ENCODE data around the gene GFOD1.
A peak's percentile ranks its signal among the peaks of the same experiment; 100 is the strongest.

Gene GFOD1

DNA sequence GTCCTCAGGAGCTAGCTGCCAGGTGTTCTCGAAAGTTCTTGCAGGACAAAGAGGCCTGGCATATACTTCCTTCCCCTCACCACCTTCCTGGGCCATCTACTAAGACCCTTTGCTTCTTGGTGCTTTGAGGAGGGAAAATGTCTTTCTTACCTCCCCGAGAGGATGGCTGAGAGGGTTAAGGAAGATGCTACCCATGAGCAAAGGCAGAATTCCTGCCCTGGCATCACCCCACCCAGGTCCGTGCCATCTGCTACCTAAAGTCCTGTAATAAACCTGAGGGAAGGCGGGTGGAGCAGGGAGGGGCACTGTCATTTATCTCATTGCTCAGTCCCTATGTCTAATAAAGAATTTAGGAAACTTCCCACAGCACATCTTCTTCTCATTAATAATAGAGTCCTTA, 16.2 kb downstream of the GFOD1 start:
- H3K9me3 ChIP-seq (replicated peaks in 1 of 2; ENCODE audit: control insufficient read depth in 2 of 2, insufficient read depth in 1 of 2, low read depth in 1 of 2, low read length in 2 of 2), result no peaks in the 10 kb centered on the region
- H3K27ac ChIP-seq (replicated peaks; ENCODE audit: low read length), result no peak overlapping the region
- H3K23ac ChIP-seq (ENCODE audit: low read depth, low read length, poor library complexity), result peak overlapping the region; percentile 48
- no CpG with 5 or more reads among the region's 4 CpGs for WGBS, 2 donors (ENCODE audit: extremely low coverage in 2 of 2, insufficient read length in 2 of 2, insufficient replicate concordance in 1 of 2)
- H3K4me1 ChIP-seq (ENCODE audit: control insufficient read depth in 2 of 2, insufficient read depth in 1 of 2, low read depth in 1 of 2, low read length in 2 of 2), result peaks cover 3 to 7% of the 10 kb centered on the region in 2 donors
- no peak overlapping the region for H2BK120ac ChIP-seq (ENCODE audit: low read depth, low read length)
- DNase-seq (ENCODE audit: low spot score), result no peak
- no peaks in the 10 kb centered on the region for H3K27me3 ChIP-seq (ENCODE audit: control insufficient read depth in 3 of 3, insufficient read depth in 3 of 3, low read depth in 1 of 3, low read length in 3 of 3)
- no peak overlapping the region for H3K4ac ChIP-seq (ENCODE audit: low read length)
- no peak overlapping the region for H2AK5ac ChIP-seq (ENCODE audit: low read depth, low read length)
- H3K36me3 ChIP-seq (replicated peaks in 1 of 2; ENCODE audit: control insufficient read depth in 2 of 2, insufficient read depth in 2 of 2, low read length in 2 of 2), result no peaks in the 10 kb centered on the region
- H2BK12ac ChIP-seq (ENCODE audit: low read length), result no peak overlapping the region
- no peak overlapping the region for H2BK15ac ChIP-seq (ENCODE audit: low read length)
- H3K9ac ChIP-seq (ENCODE audit: low read depth, low read length, poor library complexity), result no peak overlapping the region
- no peak overlapping the region for H3K4me2 ChIP-seq (ENCODE audit: insufficient read depth, low read length, poor library complexity, severe bottlenecking)
- no peak overlapping the region for H4K91ac ChIP-seq (ENCODE audit: low read depth, low read length, poor library complexity)
- no peak overlapping the region for H3K18ac ChIP-seq (ENCODE audit: low read length)
- no peak overlapping the region for H2BK5ac ChIP-seq (ENCODE audit: low read length)
- H2AFZ ChIP-seq (ENCODE audit: low read length), result no peak overlapping the region
- H3K4me3 ChIP-seq (ENCODE audit: low read length in 2 of 2), result no peak overlapping the region
- no peaks in the 10 kb centered on the region for H3K79me1 ChIP-seq (ENCODE audit: low read depth, low read length)
- H3K14ac ChIP-seq (ENCODE audit: low read length), result no peak overlapping the region
- no peak overlapping the region for H4K8ac ChIP-seq (ENCODE audit: low read depth, low read length)

DNA sequence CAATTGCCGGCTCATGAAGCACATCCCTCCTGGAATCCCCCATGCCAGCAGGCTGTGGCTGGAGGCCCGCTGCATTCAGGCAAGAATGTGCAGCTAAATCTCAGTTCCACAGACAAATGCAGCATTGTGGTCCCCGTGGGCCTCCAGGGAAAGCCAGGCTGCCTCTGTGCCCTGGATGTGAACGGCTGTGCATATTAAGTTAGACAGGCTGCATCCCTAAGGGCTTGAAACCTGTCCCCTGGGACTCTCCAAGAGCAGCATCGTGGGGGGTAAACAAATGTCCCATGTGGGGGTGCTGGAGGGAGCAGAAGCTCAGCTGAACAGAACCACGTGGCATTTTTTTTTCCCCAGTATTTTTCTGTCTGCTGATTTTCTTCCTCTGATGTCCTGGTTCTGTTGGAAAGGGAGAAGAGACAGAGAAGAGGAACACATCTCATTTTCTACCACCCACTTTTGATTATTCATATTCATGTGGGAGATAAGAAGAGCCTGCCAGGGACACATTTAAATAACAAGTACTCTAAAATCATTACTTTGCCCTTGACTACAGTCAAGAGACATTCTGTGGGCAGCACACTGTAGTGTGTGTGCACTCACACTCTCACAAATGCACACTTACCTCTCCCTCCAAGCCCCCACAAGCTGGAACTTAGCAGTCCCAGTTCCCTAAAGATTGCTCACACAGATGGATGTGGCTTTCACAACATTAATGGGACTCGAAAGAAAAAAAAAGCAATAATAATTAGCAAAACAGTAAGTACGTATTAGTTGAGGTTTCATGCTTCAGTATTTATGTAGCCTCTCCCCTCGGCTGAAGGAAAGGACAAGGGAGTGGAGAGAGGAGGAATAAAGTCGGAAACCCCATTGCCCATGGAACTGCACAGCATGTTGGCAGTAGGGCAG, 16.9 kb downstream of the GFOD1 start:
- Histone ChIP-seq H2BK5ac (ENCODE audit: low read length) (no peak overlapping the region), H3K27ac (replicated peaks; ENCODE audit: low read length) (no peak overlapping the region), H2BK15ac (ENCODE audit: low read length) (no peak overlapping the region), H3K27me3 (ENCODE audit: control insufficient read depth in 3 of 3, insufficient read depth in 3 of 3, low read depth in 1 of 3, low read length in 3 of 3) (no peaks in the 10 kb centered on the region), H2AK5ac (ENCODE audit: low read depth, low read length) (no peak overlapping the region), H3K4me3 (ENCODE audit: low read length in 2 of 2) (no peak overlapping the region), H3K36me3 (replicated peaks in 1 of 2; ENCODE audit: control insufficient read depth in 2 of 2, insufficient read depth in 2 of 2, low read length in 2 of 2) (no peaks in the 10 kb centered on the region), H3K4me1 (ENCODE audit: control insufficient read depth in 2 of 2, insufficient read depth in 1 of 2, low read depth in 1 of 2, low read length in 2 of 2) (peaks cover 3 to 7% of the 10 kb centered on the region in 2 donors), H3K9me3 (replicated peaks in 1 of 2; ENCODE audit: control insufficient read depth in 2 of 2, insufficient read depth in 1 of 2, low read depth in 1 of 2, low read length in 2 of 2) (no peaks in the 10 kb centered on the region), H2BK12ac (ENCODE audit: low read length) (no peak overlapping the region), H3K23ac (ENCODE audit: low read depth, low read length, poor library complexity) (peak overlapping the region; percentile 48), H2AFZ (ENCODE audit: low read length) (peak overlapping the region; percentile 24), H3K14ac (ENCODE audit: low read length) (no peak overlapping the region), H3K4ac (ENCODE audit: low read length) (no peak overlapping the region), H3K79me1 (ENCODE audit: low read depth, low read length) (no peaks in the 10 kb centered on the region), H3K4me2 (ENCODE audit: insufficient read depth, low read length, poor library complexity, severe bottlenecking) (no peak overlapping the region), H3K9ac (ENCODE audit: low read depth, low read length, poor library complexity) (peak overlapping the region; percentile 24), H2BK120ac (ENCODE audit: low read depth, low read length) (no peak overlapping the region), H3K18ac (ENCODE audit: low read length) (peak overlapping the region; percentile 31), H4K91ac (ENCODE audit: low read depth, low read length, poor library complexity) (no peak overlapping the region), H4K8ac (ENCODE audit: low read depth, low read length) (no peak overlapping the region)
- no CpG with 5 or more reads among the region's 10 CpGs for WGBS, 2 donors (ENCODE audit: extremely low coverage in 2 of 2, insufficient read length in 2 of 2, insufficient replicate concordance in 1 of 2)
- DNase-seq (ENCODE audit: low spot score), result no peak

DNA sequence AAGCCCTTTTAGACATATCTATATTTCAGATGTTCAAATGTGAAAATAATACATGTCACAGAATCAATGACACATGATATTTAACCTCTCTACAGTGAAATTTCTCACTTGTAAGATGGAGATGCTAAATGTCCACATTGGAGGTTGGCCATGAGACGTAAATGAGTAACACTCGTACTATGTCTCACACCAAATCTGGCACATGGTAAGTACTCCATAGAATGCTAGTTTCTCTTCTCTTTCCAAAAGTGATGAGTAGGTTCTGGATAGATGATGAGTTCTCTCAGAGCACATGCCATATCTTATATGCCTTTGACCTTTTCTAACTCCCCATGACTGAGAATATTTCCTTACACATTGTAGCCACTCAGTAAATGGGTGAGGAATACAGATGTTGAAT, 17.7 kb downstream of the GFOD1 start:
- Histone ChIP-seq H3K14ac (ENCODE audit: low read length) (no peak overlapping the region), H3K79me1 (ENCODE audit: low read depth, low read length) (no peaks in the 10 kb centered on the region), H3K27ac (replicated peaks; ENCODE audit: low read length) (no peak overlapping the region), H2BK120ac (ENCODE audit: low read depth, low read length) (no peak overlapping the region), H2BK15ac (ENCODE audit: low read length) (no peak overlapping the region), H3K36me3 (replicated peaks in 1 of 2; ENCODE audit: control insufficient read depth in 2 of 2, insufficient read depth in 2 of 2, low read length in 2 of 2) (no peaks in the 10 kb centered on the region), H3K4me3 (ENCODE audit: low read length in 2 of 2) (no peak overlapping the region), H2BK12ac (ENCODE audit: low read length) (no peak overlapping the region), H2AK5ac (ENCODE audit: low read depth, low read length) (no peak overlapping the region), H3K9ac (ENCODE audit: low read depth, low read length, poor library complexity) (no peak overlapping the region), H3K23ac (ENCODE audit: low read depth, low read length, poor library complexity) (no peak overlapping the region), H3K18ac (ENCODE audit: low read length) (no peak overlapping the region), H3K9me3 (replicated peaks in 1 of 2; ENCODE audit: control insufficient read depth in 2 of 2, insufficient read depth in 1 of 2, low read depth in 1 of 2, low read length in 2 of 2) (no peaks in the 10 kb centered on the region), H3K4me1 (ENCODE audit: control insufficient read depth in 2 of 2, insufficient read depth in 1 of 2, low read depth in 1 of 2, low read length in 2 of 2) (peaks cover 3 to 7% of the 10 kb centered on the region in 2 donors), H4K91ac (ENCODE audit: low read depth, low read length, poor library complexity) (no peak overlapping the region), H3K4me2 (ENCODE audit: insufficient read depth, low read length, poor library complexity, severe bottlenecking) (no peak overlapping the region), H2BK5ac (ENCODE audit: low read length) (no peak overlapping the region), H3K4ac (ENCODE audit: low read length) (no peak overlapping the region), H3K27me3 (ENCODE audit: control insufficient read depth in 3 of 3, insufficient read depth in 3 of 3, low read depth in 1 of 3, low read length in 3 of 3) (no peaks in the 10 kb centered on the region), H2AFZ (ENCODE audit: low read length) (peak overlapping the region; percentile 24), H4K8ac (ENCODE audit: low read depth, low read length) (no peak overlapping the region)
- DNase-seq (ENCODE audit: low spot score), result no peak
- no CpG with 5 or more reads among the region's 2 CpGs for WGBS, 2 donors (ENCODE audit: extremely low coverage in 2 of 2, insufficient read length in 2 of 2, insufficient replicate concordance in 1 of 2)

DNA sequence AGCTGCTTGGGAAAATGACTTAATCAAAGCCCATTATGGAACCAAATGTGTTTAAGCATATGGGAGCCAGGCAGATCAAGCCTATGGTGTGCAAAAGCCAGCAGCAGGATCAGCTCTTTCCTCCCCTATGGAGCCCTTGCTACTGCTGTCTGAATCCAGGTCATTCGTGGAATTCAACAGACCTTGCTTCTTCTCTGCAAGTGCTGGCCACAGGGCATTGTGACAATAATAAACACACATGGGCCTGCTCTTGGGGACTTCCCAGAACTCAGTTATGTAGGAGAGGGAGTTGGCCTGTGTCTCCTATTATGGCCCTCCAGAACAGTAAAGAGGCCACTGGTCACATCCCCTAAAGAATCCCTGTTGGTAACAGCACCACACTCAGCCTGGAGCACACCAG, 18.6 kb downstream of the GFOD1 start:
- Histone ChIP-seq H3K23ac (ENCODE audit: low read depth, low read length, poor library complexity) (no peak overlapping the region), H3K4ac (ENCODE audit: low read length) (no peak overlapping the region), H4K91ac (ENCODE audit: low read depth, low read length, poor library complexity) (no peak overlapping the region), H3K4me2 (ENCODE audit: insufficient read depth, low read length, poor library complexity, severe bottlenecking) (no peak overlapping the region), H3K18ac (ENCODE audit: low read length) (no peak overlapping the region), H3K27ac (replicated peaks; ENCODE audit: low read length) (no peak overlapping the region), H2BK15ac (ENCODE audit: low read length) (no peak overlapping the region), H3K9ac (ENCODE audit: low read depth, low read length, poor library complexity) (no peak overlapping the region), H3K14ac (ENCODE audit: low read length) (no peak overlapping the region), H2BK12ac (ENCODE audit: low read length) (no peak overlapping the region), H2AFZ (ENCODE audit: low read length) (no peak overlapping the region), H2BK120ac (ENCODE audit: low read depth, low read length) (no peak overlapping the region), H3K4me1 (ENCODE audit: control insufficient read depth in 2 of 2, insufficient read depth in 1 of 2, low read depth in 1 of 2, low read length in 2 of 2) (peaks cover 3 to 7% of the 10 kb centered on the region in 2 donors), H3K27me3 (ENCODE audit: control insufficient read depth in 3 of 3, insufficient read depth in 3 of 3, low read depth in 1 of 3, low read length in 3 of 3) (no peaks in the 10 kb centered on the region), H4K8ac (ENCODE audit: low read depth, low read length) (no peak overlapping the region), H2BK5ac (ENCODE audit: low read length) (no peak overlapping the region), H3K9me3 (replicated peaks in 1 of 2; ENCODE audit: control insufficient read depth in 2 of 2, insufficient read depth in 1 of 2, low read depth in 1 of 2, low read length in 2 of 2) (no peaks in the 10 kb centered on the region), H2AK5ac (ENCODE audit: low read depth, low read length) (no peak overlapping the region), H3K79me1 (ENCODE audit: low read depth, low read length) (no peaks in the 10 kb centered on the region), H3K4me3 (ENCODE audit: low read length in 2 of 2) (no peak overlapping the region), H3K36me3 (replicated peaks in 1 of 2; ENCODE audit: control insufficient read depth in 2 of 2, insufficient read depth in 2 of 2, low read length in 2 of 2) (no peaks in the 10 kb centered on the region)
- no CpG with 5 or more reads among the region's 1 CpG for WGBS, 2 donors (ENCODE audit: extremely low coverage in 2 of 2, insufficient read length in 2 of 2, insufficient replicate concordance in 1 of 2)
- no peak for DNase-seq (ENCODE audit: low spot score)

Data from neuronal stem cell (in vitro differentiated cells).